PC-9 (cell line): ENCODE results near the gene ZSCAN12.

ENCODE experiments used
- CTCF ChIP-seq: fragments of 200-600 bp; sonication (generic); conservative IDR thresholded peaks from 2 replicates; pipeline ENCODE4 v1.6.1; 2017; ENCODE audit warnings: mixed run types, antibody characterized with exemption, mild to moderate bottlenecking, moderate library complexity
- EZH2 ChIP-seq: fragments of 200-600 bp; sonication (generic); IDR thresholded peaks from 2 replicates; pipeline ENCODE4 v1.8.0; 2017; ENCODE audit warnings: antibody characterized with exemption, low read depth

GRCh38 chr6:28333599-28334018 is 65.9 kb downstream of the ZSCAN12 start:
- TF ChIP-seq CTCF (no peak), EZH2 (no peak)
